ENCODE data around the gene TIMP3.

Gene TIMP3

GRCh38 chr22:32900886-32901635 is 99.6 kb downstream of the TIMP3 start:
- no peaks in the 10 kb centered on the region for H3K27me3 ChIP-seq (ENCODE audit: insufficient read depth, low read length)
- H3K36me3 ChIP-seq (ENCODE audit: insufficient read depth, low read length) = no peaks in the 10 kb centered on the region; the same call in 1 of the 2 replicates
- no peaks in the 10 kb centered on the region for H3K4me1 ChIP-seq (ENCODE audit: insufficient read depth, low read length)
- H3K4me3 ChIP-seq (ENCODE audit: low read length) = no peak overlapping the region
- H3K9me3 ChIP-seq (ENCODE audit: insufficient read depth, low read depth, low read length) = no peaks in the 10 kb centered on the region
- no peak overlapping the region for H3K27ac ChIP-seq (ENCODE audit: low read depth, low read length)
- no peak overlapping the region for H3K9ac ChIP-seq (ENCODE audit: low read depth, low read length)
- WGBS = 94% methylated on average over 4 of the region's 4 CpGs

- Histone ChIP-seq H3K9ac (ENCODE audit: low read depth, low read length) (no peak overlapping the region), H3K4me1 (ENCODE audit: insufficient read depth, low read length) (no peaks in the 10 kb centered on the region), H3K27me3 (ENCODE audit: insufficient read depth, low read length) (no peaks in the 10 kb centered on the region), H3K4me3 (ENCODE audit: low read length) (no peak overlapping the region), H3K9me3 (ENCODE audit: insufficient read depth, low read depth, low read length) (no peaks in the 10 kb centered on the region), H3K27ac (ENCODE audit: low read depth, low read length) (no peak overlapping the region), H3K36me3 (ENCODE audit: insufficient read depth, low read length) (no peaks in the 10 kb centered on the region)
- WGBS = no CpG with 5 or more reads among the region's 1 CpG
These were observed 100.4 kb downstream of the TIMP3 start for GRCh38 chr22:32901925-32902324.

- no peaks in the 10 kb centered on the region for H3K27me3 ChIP-seq (ENCODE audit: insufficient read depth, low read length)
- no peaks in the 10 kb centered on the region for H3K4me1 ChIP-seq (ENCODE audit: insufficient read depth, low read length)
- H3K27ac ChIP-seq (ENCODE audit: low read depth, low read length) = no peak overlapping the region
- no peaks in the 10 kb centered on the region for H3K36me3 ChIP-seq (ENCODE audit: insufficient read depth, low read length)
- H3K4me3 ChIP-seq (ENCODE audit: low read length) = no peak overlapping the region
- WGBS = 95% methylated on average over 5 of the region's 5 CpGs
- H3K9me3 ChIP-seq (ENCODE audit: insufficient read depth, low read depth, low read length) = no peaks in the 10 kb centered on the region
- H3K9ac ChIP-seq (ENCODE audit: low read depth, low read length) = no peak overlapping the region
These were observed 102.0 kb downstream of the TIMP3 start for GRCh38 chr22:32903507-32903906.

- H3K4me1 ChIP-seq (ENCODE audit: insufficient read depth, low read length) = no peaks in the 10 kb centered on the region
- WGBS = 86% methylated on average over 3 of the region's 3 CpGs
- H3K4me3 ChIP-seq (ENCODE audit: low read length) = no peak overlapping the region
- no peaks in the 10 kb centered on the region for H3K27me3 ChIP-seq (ENCODE audit: insufficient read depth, low read length)
- no peaks in the 10 kb centered on the region for H3K36me3 ChIP-seq (ENCODE audit: insufficient read depth, low read length)
- no peak overlapping the region for H3K27ac ChIP-seq (ENCODE audit: low read depth, low read length)
- no peak overlapping the region for H3K9ac ChIP-seq (ENCODE audit: low read depth, low read length)
- no peaks in the 10 kb centered on the region for H3K9me3 ChIP-seq (ENCODE audit: insufficient read depth, low read depth, low read length)
These were observed 102.5 kb downstream of the TIMP3 start for GRCh38 chr22:32904044-32904443.

GRCh38 chr22:32905400-32905799 is 103.9 kb downstream of the TIMP3 start:
- Histone ChIP-seq H3K9me3 (ENCODE audit: insufficient read depth, low read depth, low read length) (no peaks in the 10 kb centered on the region), H3K36me3 (ENCODE audit: insufficient read depth, low read length) (no peaks in the 10 kb centered on the region), H3K9ac (ENCODE audit: low read depth, low read length) (no peak overlapping the region), H3K4me1 (ENCODE audit: insufficient read depth, low read length) (no peaks in the 10 kb centered on the region), H3K27me3 (ENCODE audit: insufficient read depth, low read length) (no peaks in the 10 kb centered on the region), H3K4me3 (ENCODE audit: low read length) (no peak overlapping the region), H3K27ac (ENCODE audit: low read depth, low read length) (no peak overlapping the region)
- WGBS = 98% methylated on average over 3 of the region's 3 CpGs

- no peak overlapping the region for H3K27ac ChIP-seq (ENCODE audit: low read depth, low read length)
- H3K4me1 ChIP-seq (ENCODE audit: insufficient read depth, low read length) = peaks cover 4% of the 10 kb centered on the region; the same call in 1 of the 2 replicates
- H3K27me3 ChIP-seq (ENCODE audit: insufficient read depth, low read length) = no peaks in the 10 kb centered on the region
- H3K9ac ChIP-seq (ENCODE audit: low read depth, low read length) = no peak overlapping the region
- no peaks in the 10 kb centered on the region for H3K36me3 ChIP-seq (ENCODE audit: insufficient read depth, low read length)
- WGBS = 95% methylated on average over 20 of the region's 21 CpGs
- H3K4me3 ChIP-seq (ENCODE audit: low read length) = no peak overlapping the region
- H3K9me3 ChIP-seq (ENCODE audit: insufficient read depth, low read depth, low read length) = no peaks in the 10 kb centered on the region
These were observed 108.3 kb downstream of the TIMP3 start for GRCh38 chr22:32909581-32910428.

- Histone ChIP-seq H3K27ac (ENCODE audit: low read depth, low read length) (no peak overlapping the region), H3K36me3 (ENCODE audit: insufficient read depth, low read length) (no peaks in the 10 kb centered on the region), H3K9ac (ENCODE audit: low read depth, low read length) (no peak overlapping the region), H3K4me1 (ENCODE audit: insufficient read depth, low read length) (peaks cover 4% of the 10 kb centered on the region; the same call in 1 of the 2 replicates), H3K9me3 (ENCODE audit: insufficient read depth, low read depth, low read length) (no peaks in the 10 kb centered on the region), H3K4me3 (ENCODE audit: low read length) (no peak overlapping the region), H3K27me3 (ENCODE audit: insufficient read depth, low read length) (no peaks in the 10 kb centered on the region)
- WGBS = 94% methylated on average over 6 of the region's 6 CpGs
These were observed 108.9 kb downstream of the TIMP3 start for GRCh38 chr22:32910429-32910772.

GRCh38 chr22:32911503-32911902 is 110.0 kb downstream of the TIMP3 start:
- Histone ChIP-seq H3K9ac (ENCODE audit: low read depth, low read length) (no peak overlapping the region), H3K9me3 (ENCODE audit: insufficient read depth, low read depth, low read length) (peaks cover 9% of the 10 kb centered on the region), H3K27me3 (ENCODE audit: insufficient read depth, low read length) (no peaks in the 10 kb centered on the region), H3K36me3 (ENCODE audit: insufficient read depth, low read length) (no peaks in the 10 kb centered on the region), H3K4me3 (ENCODE audit: low read length) (no peak overlapping the region), H3K27ac (ENCODE audit: low read depth, low read length) (no peak overlapping the region), H3K4me1 (ENCODE audit: insufficient read depth, low read length) (peaks cover 4% of the 10 kb centered on the region; the same call in 1 of the 2 replicates)
- WGBS = 88% methylated on average over 9 of the region's 9 CpGs
